Liver (tissue), 9 donors: ENCODE results near the gene BUB3. TPM values are rescaled to one million over a fixed set of nuclear protein-coding genes. Genes with fewer than 3 reads are reported as not detected.

Source experiments
- DNase-seq: peaks from one replicate; pipeline ENCODE4 v3.0.0-alpha.2; 2017; ENCODE audit warnings: low spot score
- H3K27ac ChIP-seq, 2 donors: one replicate each; pipeline ENCODE4 v1.7.0; 2013; ENCODE audit warnings: inconsistent platforms in 2 of 2, low read length in 2 of 2, control low read depth in 1 of 2, low read depth in 1 of 2, mild to moderate bottlenecking in 1 of 2
- H3K27me3 ChIP-seq, 4 donors: one replicate each; pipeline versions ENCODE4 v1.6.1 to v1.7.0; 2013; ENCODE audit warnings: low read length in 3 of 4, inconsistent platforms in 1 of 4, mild to moderate bottlenecking in 1 of 4, moderate library complexity in 1 of 4; ENCODE audit not compliant: control insufficient read depth in 4 of 4, insufficient read depth in 4 of 4
- H3K36me3 ChIP-seq, 4 donors: one replicate each; pipeline versions ENCODE4 v1.6.1 to v1.7.0; 2013; ENCODE audit warnings: low read length in 3 of 4, mild to moderate bottlenecking in 3 of 4, low read depth in 1 of 4, moderate library complexity in 1 of 4; ENCODE audit not compliant: control insufficient read depth in 4 of 4, insufficient read depth in 3 of 4
- H3K4me1 ChIP-seq, 4 donors: one replicate each; pipeline versions ENCODE4 v1.6.1 to v1.7.0; 2013; ENCODE audit warnings: low read length in 3 of 4, mild to moderate bottlenecking in 3 of 4, moderate library complexity in 1 of 4; ENCODE audit not compliant: control insufficient read depth in 4 of 4, insufficient read depth in 4 of 4
- H3K4me3 ChIP-seq, 3 donors: one replicate each; pipeline versions ENCODE4 v1.6.1 to v1.7.0; 2013; ENCODE audit warnings: low read length in 3 of 3, control low read depth in 1 of 3, low read depth in 1 of 3, mild to moderate bottlenecking in 1 of 3
- H3K9ac ChIP-seq, 2 donors: one replicate each; pipeline ENCODE4 v1.7.0; 2013; ENCODE audit warnings: low read length in 2 of 2, mild to moderate bottlenecking in 2 of 2, moderate library complexity in 2 of 2, control low read depth in 1 of 2, low read depth in 1 of 2
- H3K9me3 ChIP-seq, 4 donors: one replicate each; pipeline versions ENCODE4 v1.6.1 to v1.7.0; 2013; ENCODE audit warnings: low read length in 3 of 4; ENCODE audit not compliant: control insufficient read depth in 4 of 4
- CTCF ChIP-seq: fragments of 150-350 bp; IDR thresholded peaks from 2 replicates; pipeline ENCODE4 v1.5.1; 2017; ENCODE audit warnings: improper control_type of control experiment, low read depth, low read length; ENCODE audit not compliant: missing input control
- EGR1 ChIP-seq, 2 donors: IDR thresholded peaks; 2 replicates each; pipeline ENCODE4 v1.6.1; 2016 to 2018; ENCODE audit warnings: antibody characterized with exemption in 2 of 2, low read depth in 2 of 2
- FOXA1 ChIP-seq: IDR thresholded peaks from 2 replicates; pipeline ENCODE4 v1.6.1; 2016; ENCODE audit warnings: antibody characterized with exemption
- FOXA2 ChIP-seq: IDR thresholded peaks from 2 replicates; pipeline ENCODE4 v1.6.1; 2016; ENCODE audit warnings: antibody characterized with exemption
- GABPA ChIP-seq, 2 donors: IDR thresholded peaks in 1 of 2; conservative IDR thresholded peaks in 1 of 2; 2 replicates each; pipeline ENCODE4 v1.6.1; 2016; ENCODE audit warnings: antibody characterized with exemption in 2 of 2, mild to moderate bottlenecking in 1 of 2, moderate library complexity in 1 of 2
- HNF4A ChIP-seq, 2 donors: conservative IDR thresholded peaks; 2 replicates each; pipeline ENCODE4 v1.6.1; 2016; ENCODE audit warnings: antibody characterized with exemption in 2 of 2, mild to moderate bottlenecking in 2 of 2
- HNF4G ChIP-seq: IDR thresholded peaks from 2 replicates; pipeline ENCODE4 v1.6.1; 2016; ENCODE audit warnings: antibody characterized with exemption
- JUND ChIP-seq, 2 donors: IDR thresholded peaks; 2 replicates each; pipeline ENCODE4 v1.6.1; 2016; ENCODE audit warnings: antibody characterized with exemption in 2 of 2
- MAX ChIP-seq: IDR thresholded peaks from 2 replicates; pipeline ENCODE4 v1.6.1; 2016; ENCODE audit warnings: antibody characterized with exemption
- NR2F2 ChIP-seq: IDR thresholded peaks from 2 replicates; pipeline ENCODE4 v1.6.1; 2016; ENCODE audit warnings: antibody characterized with exemption
- RAD21 ChIP-seq, 2 donors: IDR thresholded peaks; 2 replicates each; pipeline ENCODE4 v1.6.1; 2016; ENCODE audit warnings: antibody characterized with exemption in 2 of 2, mild to moderate bottlenecking in 2 of 2
- RXRA ChIP-seq, 2 donors: IDR thresholded peaks; 2 replicates each; pipeline ENCODE4 v1.6.1; 2017 to 2018; ENCODE audit warnings: antibody characterized with exemption in 2 of 2, mild to moderate bottlenecking in 1 of 2
- SP1 ChIP-seq: IDR thresholded peaks from 2 replicates; pipeline ENCODE4 v1.6.1; 2018; ENCODE audit warnings: antibody characterized with exemption, mild to moderate bottlenecking
- TAF1 ChIP-seq: conservative IDR thresholded peaks from 2 replicates; pipeline ENCODE4 v1.6.1; 2016; ENCODE audit warnings: antibody characterized with exemption, mild to moderate bottlenecking
- YY1 ChIP-seq: IDR thresholded peaks from 2 replicates; pipeline ENCODE4 v1.6.1; 2016; ENCODE audit warnings: antibody characterized with exemption, mild to moderate bottlenecking
- ZBTB33 ChIP-seq: IDR thresholded peaks from 2 replicates; pipeline ENCODE4 v1.6.1; 2016; ENCODE audit warnings: antibody characterized with exemption
- WGBS: extraction: QIAGEN DNeasy Blood & Tissue Kit; methylation state at CpG from one replicate; pipeline ENCODE4 v1.1.7; 2013; 5-methylcytosine and 5-hydroxymethylcytosine counted together
- polyA plus RNA-seq, 2 donors: library from polyadenylated mRNA; stranded (reverse) in 1 of 2; unstranded in 1 of 2; fragments of 200-250 nt in 1 of 2; fragments of >200 nt in 1 of 2; fragmentation: Nextera tagmentation in 1 of 2; extraction: Ambion mirVana in 1 of 2; gene quantifications; one replicate each; pipeline versions ENCODE4 v1.2.1 to v1.2.3, GENCODE V29; 2013 to 2015
- total RNA-seq, 2 donors: library from RNA; depleted of rRNA; stranded (reverse); fragments of >200 nt; gene quantifications; one replicate each; pipeline ENCODE4 v1.2.3, GENCODE V29; 2014
- TF ChIP-seq, protein P1 (sequence below): IDR thresholded peaks from 2 replicates; pipeline ENCODE4 v1.6.1; 2016; ENCODE audit warnings: antibody characterized with exemption
- donor health status: healthy.
- donor health status: healthy.
- donor health status: healthy.
- donor health status: healthy.
- donor health status: healthy.

BUB3 gene
- total and polyA plus RNA-seq, 4 donors, result 27.1 to 90.9 (median 41.6) TPM

- no peak overlapping the region for H3K4me3 ChIP-seq
- peaks cover 0 to 5% (median 0%) of the 10 kb centered on the region in 4 donors for H3K9me3 ChIP-seq
- H3K36me3 ChIP-seq, result no peaks in the 10 kb centered on the region
- no peak overlapping the region for H3K27ac ChIP-seq
- TF ChIP-seq SP1, result no peak
- no peak for TF ChIP-seq GABPA (IDR thresholded peaks at IDR 0.05 in 1 of 2, conservative IDR thresholded peaks at IDR 0.05 in 1 of 2)
- H3K4me1 ChIP-seq, result no peaks in the 10 kb centered on the region
- H3K27me3 ChIP-seq, result peaks cover 0 to 8% (median 2%) of the 10 kb centered on the region in 4 donors
- 71% methylated on average over 5 of the region's 5 CpGs for WGBS
- no peak for DNase-seq
- no peak overlapping the region for H3K9ac ChIP-seq
Measured at GRCh38 chr10:123126246-123126645, 28.0 kb upstream of the BUB3 start.

DNA sequence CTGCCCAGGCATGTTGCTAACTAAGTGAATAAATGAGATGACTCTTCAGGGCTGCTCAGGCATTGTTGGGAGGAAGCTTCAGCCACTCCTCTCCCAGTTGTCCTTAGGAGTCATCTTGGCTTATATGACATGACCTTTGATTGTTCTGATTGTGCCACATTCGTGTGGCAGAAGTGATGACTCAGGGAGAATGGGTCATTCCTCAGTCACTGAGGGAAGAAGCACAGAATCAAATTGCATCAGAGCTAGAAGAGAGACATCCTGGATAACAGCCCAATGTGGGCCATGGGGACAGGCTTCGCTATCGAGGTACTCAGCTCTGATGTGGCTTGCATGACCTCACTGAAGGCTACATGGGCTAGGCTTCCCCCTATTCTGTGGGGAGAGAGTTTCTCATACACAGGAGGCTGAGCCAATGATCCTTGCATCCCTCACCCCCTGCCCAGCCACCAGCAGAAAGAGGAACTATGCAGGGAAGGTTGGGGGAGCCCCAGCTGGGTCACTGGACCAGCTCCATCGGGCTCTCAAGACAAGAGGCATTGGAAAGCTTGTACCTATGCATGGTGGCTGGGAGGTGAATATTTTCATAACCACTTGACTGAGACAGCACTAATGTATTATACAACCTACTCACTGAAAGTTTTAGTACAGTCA, 24.5 kb upstream of the BUB3 start:
- peaks cover 0 to 5% (median 0%) of the 10 kb centered on the region in 4 donors for H3K9me3 ChIP-seq
- H3K36me3 ChIP-seq, result no peaks in the 10 kb centered on the region
- peaks cover 3 to 14% (median 9%) of the 10 kb centered on the region in 4 donors for H3K4me1 ChIP-seq
- H3K9ac ChIP-seq, result no peak overlapping the region
- H3K27ac ChIP-seq, result no peak overlapping the region
- TF ChIP-seq, protein P1, sequence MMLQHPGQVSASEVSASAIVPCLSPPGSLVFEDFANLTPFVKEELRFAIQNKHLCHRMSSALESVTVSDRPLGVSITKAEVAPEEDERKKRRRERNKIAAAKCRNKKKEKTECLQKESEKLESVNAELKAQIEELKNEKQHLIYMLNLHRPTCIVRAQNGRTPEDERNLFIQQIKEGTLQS, result no peak
- TF ChIP-seq NR2F2 (no peak), FOXA1 (no peak), YY1 (no peak), JUND (IDR thresholded peaks at IDR 0.05) (no peak), RXRA (IDR thresholded peaks at IDR 0.05) (no peak), MAX (no peak), TAF1 (no peak), HNF4A (conservative IDR thresholded peaks at IDR 0.05) (no peak), RAD21 (IDR thresholded peaks at IDR 0.05) (no peak), CTCF (no peak), SP1 (no peak), ZBTB33 (no peak), HNF4G (no peak), FOXA2 (no peak), EGR1 (IDR thresholded peaks at IDR 0.05; ENCODE audit: low read depth in 2 of 2) (no peak), GABPA (IDR thresholded peaks at IDR 0.05 in 1 of 2, conservative IDR thresholded peaks at IDR 0.05 in 1 of 2) (no peak)
- H3K27me3 ChIP-seq, result peaks cover 4 to 23% (median 15%) of the 10 kb centered on the region in 4 donors
- H3K4me3 ChIP-seq, result no peak overlapping the region
- DNase-seq, result no peak
- WGBS, result 60% methylated on average over 4 of the region's 4 CpGs
